ENCODE results near the gene DHX8. TPM values are rescaled to one million over a fixed set of nuclear protein-coding genes. Genes with fewer than 3 reads are reported as not detected.

DHX8 gene
- polyA plus RNA-seq, 1 donor (not counting 4 experiments of a cell fraction or from before 2014, with no cell fraction given): 30.1 TPM

DNA sequence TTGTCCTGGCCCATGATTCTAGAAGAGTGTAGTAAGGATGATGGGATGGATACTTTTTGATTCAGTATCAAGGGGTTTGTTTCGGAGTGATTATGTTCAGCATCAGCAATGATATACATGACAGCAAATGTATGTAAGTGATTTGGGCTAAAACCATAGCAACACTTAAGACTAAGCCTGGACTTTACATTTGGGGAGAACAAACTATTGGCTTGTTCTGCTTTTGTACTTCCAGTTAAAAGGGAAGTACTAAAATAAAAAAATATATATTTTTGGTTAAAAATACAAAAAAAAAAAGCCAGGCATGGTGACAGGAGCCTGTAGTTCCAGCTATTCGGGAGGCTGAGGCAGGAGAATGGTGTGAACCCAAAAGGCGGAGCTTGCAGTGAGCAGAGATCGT is 20.5 kb upstream of the DHX8 start:
- no peaks in the 10 kb centered on the region for H4K20me1 ChIP-seq (ENCODE audit: control insufficient read depth, extremely low read depth, insufficient read depth, low read length)
- H3K9ac ChIP-seq (ENCODE audit: control insufficient read depth, extremely low read depth, insufficient read depth, low read length): no peak overlapping the region
- DNase-seq (ENCODE audit: low read depth, low spot score) (no peak), FAIRE-seq (no peak)
- H2AFZ ChIP-seq (ENCODE audit: control insufficient read depth, low read length): no peak overlapping the region
- H3K27ac ChIP-seq (ENCODE audit: control insufficient read depth, insufficient read depth, low read length): no peak overlapping the region
- H3K36me3 ChIP-seq (ENCODE audit: control insufficient read depth in 2 of 2, extremely low read depth in 1 of 2, insufficient read depth in 2 of 2, low read length in 2 of 2): no peaks in the 10 kb centered on the region
- H3K4me1 ChIP-seq (ENCODE audit: control insufficient read depth, extremely low read depth, insufficient read depth, low read length): peaks cover 18% of the 10 kb centered on the region
- H3K9me1 ChIP-seq (ENCODE audit: control insufficient read depth, extremely low read depth, insufficient read depth, low read length): no peaks in the 10 kb centered on the region
- no peak for TF ChIP-seq CTCF (optimal IDR thresholded peaks at IDR 0.05 in 1 of 3, IDR thresholded peaks at IDR 0.05 in 1 of 3, conservative IDR thresholded peaks at IDR 0.05 in 1 of 3; ENCODE audit: extremely low read depth in 1 of 3, insufficient read depth in 2 of 3, low read length in 3 of 3)
- TF ChIP-seq EZH2 (IDR thresholded peaks at IDR 0.05; ENCODE audit: low read length): no peak
- H3K27me3 ChIP-seq (ENCODE audit: control insufficient read depth, extremely low read depth, insufficient read depth, low read length): no peaks in the 10 kb centered on the region
- H3K9me3 ChIP-seq (ENCODE audit: control insufficient read depth, low read depth, low read length): no peaks in the 10 kb centered on the region
- no peaks in the 10 kb centered on the region for H3K79me2 ChIP-seq (ENCODE audit: control insufficient read depth, insufficient read depth, low read length)
- dilution Hi-C loops (cut with MboI; ENCODE audit: extremely low pct_ligation_motif_present, low sequenced_read_pairs): no loop called here
- no peak overlapping the region for H3K4me2 ChIP-seq (ENCODE audit: control insufficient read depth, extremely low read depth, insufficient read depth, low read depth, low read length)
- no peak overlapping the region for H3K4me3 ChIP-seq (ENCODE audit: control insufficient read depth in 2 of 3, extremely low read depth in 1 of 3, insufficient read depth in 2 of 3, low read depth in 1 of 3, low read length in 3 of 3)

GRCh38 chr17:43464046-43464445 is 19.7 kb upstream of the DHX8 start:
- peaks cover 18% of the 10 kb centered on the region for H3K4me1 ChIP-seq (ENCODE audit: control insufficient read depth, extremely low read depth, insufficient read depth, low read length)

More at GRCh38 chr17:43464046-43464445, 19.7 kb upstream of the DHX8 start:
- DNase-seq (ENCODE audit: low read depth, low spot score) (no peak), FAIRE-seq (no peak)
- dilution Hi-C loops (cut with MboI; ENCODE audit: extremely low pct_ligation_motif_present, low sequenced_read_pairs): no loop called here
- Histone ChIP-seq H3K4me3 (ENCODE audit: control insufficient read depth in 2 of 3, extremely low read depth in 1 of 3, insufficient read depth in 2 of 3, low read depth in 1 of 3, low read length in 3 of 3) (no peak overlapping the region), H3K4me2 (ENCODE audit: control insufficient read depth, extremely low read depth, insufficient read depth, low read depth, low read length) (no peak overlapping the region), H3K9me1 (ENCODE audit: control insufficient read depth, extremely low read depth, insufficient read depth, low read length) (no peaks in the 10 kb centered on the region), H3K9me3 (ENCODE audit: control insufficient read depth, low read depth, low read length) (no peaks in the 10 kb centered on the region), H3K27ac (ENCODE audit: control insufficient read depth, insufficient read depth, low read length) (no peak overlapping the region), H2AFZ (ENCODE audit: control insufficient read depth, low read length) (no peak overlapping the region), H3K79me2 (ENCODE audit: control insufficient read depth, insufficient read depth, low read length) (no peaks in the 10 kb centered on the region), H3K27me3 (ENCODE audit: control insufficient read depth, extremely low read depth, insufficient read depth, low read length) (no peaks in the 10 kb centered on the region), H3K9ac (ENCODE audit: control insufficient read depth, extremely low read depth, insufficient read depth, low read length) (no peak overlapping the region), H3K36me3 (ENCODE audit: control insufficient read depth in 2 of 2, extremely low read depth in 1 of 2, insufficient read depth in 2 of 2, low read length in 2 of 2) (no peaks in the 10 kb centered on the region), H4K20me1 (ENCODE audit: control insufficient read depth, extremely low read depth, insufficient read depth, low read length) (no peaks in the 10 kb centered on the region)
- TF ChIP-seq EZH2 (IDR thresholded peaks at IDR 0.05; ENCODE audit: low read length) (no peak), CTCF (optimal IDR thresholded peaks at IDR 0.05 in 1 of 3, IDR thresholded peaks at IDR 0.05 in 1 of 3, conservative IDR thresholded peaks at IDR 0.05 in 1 of 3; ENCODE audit: extremely low read depth in 1 of 3, insufficient read depth in 2 of 3, low read length in 3 of 3) (no peak)
